ENCODE measurements around the gene SYT14.
"Not testable (repeated sequence)": the region's sequence is repeated elsewhere in the genome, so short reads cannot be mapped to it uniquely, and the experiment has no call there.

SYT14 gene

DNA sequence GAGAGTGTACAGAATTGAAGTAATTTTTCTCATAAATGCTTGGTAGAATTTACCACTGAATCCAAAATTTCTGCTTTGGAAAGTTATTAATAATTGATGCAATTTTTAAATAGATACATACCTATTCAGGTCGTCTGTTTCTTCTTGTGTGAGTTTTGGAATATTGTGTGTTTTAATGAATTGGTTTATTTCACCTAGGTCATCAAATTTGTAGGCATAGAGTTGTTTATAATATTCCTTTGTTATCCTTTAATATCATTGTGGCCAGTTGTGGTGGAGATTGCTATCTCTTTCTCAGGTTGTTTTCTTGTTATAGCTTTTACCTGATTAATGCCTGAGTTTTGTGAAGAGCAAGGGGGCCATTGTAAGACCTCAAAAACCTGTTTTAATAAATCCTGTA is 93.5 kb downstream of the SYT14 start:
- DNase-seq: no peak

- no peak for DNase-seq
Measured at GRCh38 chr1:210043058-210043457, 105.0 kb downstream of the SYT14 start.

GRCh38 chr1:210049616-210050015 is 111.6 kb downstream of the SYT14 start:
- DNase-seq: no peak

DNA sequence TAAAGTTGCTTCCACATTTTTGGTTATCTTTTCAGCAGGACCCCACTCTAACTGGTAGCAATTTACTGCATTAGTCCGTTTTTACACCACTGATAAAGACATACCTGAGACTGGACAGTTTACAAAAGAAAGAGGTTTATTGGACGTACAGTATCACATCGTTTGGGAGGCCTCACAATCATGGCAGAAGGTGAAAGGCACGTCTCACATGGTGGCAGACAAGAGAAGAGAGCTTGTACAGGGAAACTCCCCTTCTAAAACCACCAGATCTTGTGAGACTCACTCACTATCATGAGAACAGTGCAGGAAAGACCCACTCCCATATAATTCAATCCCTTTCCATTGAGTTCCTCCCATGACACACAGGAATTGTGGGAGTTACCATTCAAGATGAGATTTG is 112.5 kb downstream of the SYT14 start:
- not testable (repeated sequence) for DNase-seq

GRCh38 chr1:210053126-210053525 is 115.1 kb downstream of the SYT14 start:
- no peak for DNase-seq

GRCh38 chr1:210057593-210057992 is 119.6 kb downstream of the SYT14 start:
- DNase-seq: no peak

- DNase-seq: no peak
Measured at GRCh38 chr1:210061992-210062391, 124.0 kb downstream of the SYT14 start.

- no peak for DNase-seq
Measured at GRCh38 chr1:210070531-210070930, 132.5 kb downstream of the SYT14 start.

- no peak for DNase-seq
Measured at GRCh38 chr1:210072129-210072528, 134.1 kb downstream of the SYT14 start.

GRCh38 chr1:210072896-210073504 is 135.0 kb downstream of the SYT14 start:
- DNase-seq: no peak

DNA sequence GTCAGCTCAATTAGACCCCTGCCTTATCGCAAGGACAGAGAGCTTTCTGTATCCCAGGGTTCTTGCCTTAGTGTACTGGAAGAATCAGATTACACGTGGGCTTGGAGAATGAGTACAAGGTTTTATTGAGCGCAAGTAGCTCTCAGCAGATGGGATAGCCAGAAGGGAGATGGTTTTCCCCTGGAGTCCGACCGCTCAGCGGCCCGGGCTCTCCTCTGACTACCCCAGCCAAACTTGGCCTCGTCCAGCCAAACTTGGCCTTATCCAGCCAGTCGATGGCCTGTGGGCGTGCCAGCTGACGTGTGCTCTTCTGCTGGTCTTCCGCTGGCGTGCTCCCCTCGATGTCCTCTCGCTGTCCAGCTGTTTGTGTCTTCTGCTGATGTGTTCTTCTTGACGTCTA is 136.9 kb downstream of the SYT14 start:
- DNase-seq: no peak

- DNase-seq: no peak
Measured at GRCh38 chr1:210076620-210077019, 138.6 kb downstream of the SYT14 start.

DNA sequence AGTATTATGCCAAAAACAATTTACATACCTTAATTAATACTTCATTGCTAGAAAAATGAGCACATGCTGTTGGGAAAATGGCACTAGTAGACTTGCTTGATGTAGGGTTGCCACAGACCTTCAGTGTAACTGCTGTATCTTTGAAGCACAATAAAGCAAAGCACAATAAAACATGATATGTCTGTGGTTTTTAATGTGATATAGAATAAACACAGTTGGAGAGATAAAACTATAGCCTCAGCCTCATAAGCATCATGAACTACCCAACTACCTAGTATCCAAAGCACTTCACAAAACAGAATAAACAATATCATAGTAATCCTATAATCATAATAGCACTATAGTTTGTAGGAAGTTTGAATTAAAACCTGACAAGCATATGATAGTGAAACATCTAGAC is 143.5 kb downstream of the SYT14 start:
- no peak for DNase-seq

- DNase-seq: no peak
Measured at GRCh38 chr1:210085359-210085758, 147.3 kb downstream of the SYT14 start.

GRCh38 chr1:210087058-210087457 is 149.0 kb downstream of the SYT14 start:
- no peak for DNase-seq

- no peak for DNase-seq
Measured at GRCh38 chr1:210089855-210090254, 151.8 kb downstream of the SYT14 start.

DNA sequence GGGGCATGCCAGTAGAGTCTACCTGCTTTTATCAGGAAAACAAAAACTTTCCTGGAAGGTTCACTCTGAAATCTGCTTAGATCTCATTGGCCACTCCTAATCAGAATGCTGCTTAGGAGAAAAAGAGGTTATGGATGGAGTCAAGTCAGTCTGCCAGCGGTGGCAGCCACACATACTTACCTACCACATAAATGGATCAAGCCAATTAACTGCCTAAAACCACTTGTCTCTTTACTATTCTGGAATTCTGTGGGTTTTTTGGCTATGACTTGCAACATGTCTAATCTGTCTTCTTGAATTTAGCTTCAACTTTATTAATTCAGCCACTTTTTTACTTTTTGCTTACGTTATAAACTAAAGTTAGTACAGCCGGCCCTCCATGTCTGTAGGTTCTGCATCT is 154.3 kb downstream of the SYT14 start:
- no peak for DNase-seq

GRCh38 chr1:210093461-210093860 is 155.4 kb downstream of the SYT14 start:
- no peak for DNase-seq

GRCh38 chr1:210098356-210098755 is 160.3 kb downstream of the SYT14 start:
- DNase-seq: no peak

GRCh38 chr1:210099921-210100320 is 161.9 kb downstream of the SYT14 start:
- DNase-seq: no peak

- no peak for DNase-seq
Measured at GRCh38 chr1:210104103-210104502, 166.1 kb downstream of the SYT14 start.

- DNase-seq: not testable (repeated sequence)
Measured at GRCh38 chr1:210112906-210113305, 174.9 kb downstream of the SYT14 start.

DNA sequence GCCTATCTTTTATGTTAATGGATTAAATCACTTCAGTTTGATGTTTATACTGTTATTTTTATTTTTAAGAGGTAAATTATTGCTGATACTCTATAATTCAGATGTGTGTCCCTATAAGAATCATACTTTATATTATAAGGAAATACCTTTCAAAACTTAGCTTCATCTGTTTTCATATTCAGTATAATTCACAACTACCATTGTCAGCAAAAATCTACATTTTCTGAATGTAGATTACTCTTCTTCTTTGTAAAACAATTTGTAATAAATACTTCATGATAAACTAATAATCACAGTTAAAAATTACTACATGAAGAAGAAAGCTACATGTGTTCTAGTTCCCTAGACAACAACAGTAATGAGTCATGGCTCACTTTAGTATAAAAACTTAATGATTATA is 179.2 kb downstream of the SYT14 start:
- DNase-seq: no peak

GRCh38 chr1:210117681-210118170 is 179.7 kb downstream of the SYT14 start:
- DNase-seq: no peak

DNA sequence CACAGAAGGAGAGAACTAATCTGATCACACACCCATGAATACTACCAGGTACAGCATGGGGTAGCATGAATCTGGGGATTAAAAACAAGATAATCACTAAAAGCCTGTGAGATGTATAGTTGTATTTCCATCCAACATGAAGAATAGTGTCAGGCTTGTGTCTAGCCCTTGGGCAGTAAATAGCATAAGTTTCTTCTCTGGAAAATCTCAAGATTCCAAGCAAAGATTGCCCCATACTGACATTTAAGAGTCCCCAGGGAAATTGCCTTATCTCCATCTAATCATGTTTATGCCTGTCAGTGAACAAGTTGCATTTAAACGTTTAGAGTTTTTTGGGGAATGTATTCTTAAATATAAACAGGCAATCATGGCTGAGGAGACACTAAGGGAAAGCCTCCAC is 185.4 kb downstream of the SYT14 start:
- DNase-seq: no peak
